Kidney (tissue), 14 donors: Measurements from ENCODE around the gene KCNMB3. TPM values are rescaled to one million over a fixed set of nuclear protein-coding genes. Genes with fewer than 3 reads are reported as not detected.

Source experiments
- DNase-seq, 5 donors: peaks; one replicate each; pipeline ENCODE4 v3.0.0-alpha.2; 2013 to 2020
- FAIRE-seq: peaks from 2 replicates; lab custom pipeline; 2012; peaks lifted over from hg19 to GRCh38; lab: Jason Lieb, UNC
- H3K27ac ChIP-seq, 2 donors: one replicate each; pipeline ENCODE4 v1.7.0; 2013; ENCODE audit warnings: low read depth in 2 of 2, low read length in 2 of 2, inconsistent platforms in 1 of 2
- H3K27me3 ChIP-seq: one replicate; pipeline ENCODE4 v1.7.1; 2013; ENCODE audit warnings: low read length, inconsistent platforms; ENCODE audit not compliant: control insufficient read depth, insufficient read depth
- H3K36me3 ChIP-seq, 3 donors: one replicate each; pipeline versions ENCODE4 v1.7.0 to v1.7.1; 2013; ENCODE audit warnings: low read length in 3 of 3, control low read depth in 1 of 3, inconsistent platforms in 1 of 3; ENCODE audit not compliant: insufficient read depth in 3 of 3, control insufficient read depth in 2 of 3
- H3K4me1 ChIP-seq, 3 donors: one replicate each; pipeline versions ENCODE4 v1.7.0 to v1.7.1; 2013; ENCODE audit warnings: low read length in 3 of 3, inconsistent platforms in 1 of 3, low read depth in 1 of 3; ENCODE audit not compliant: control insufficient read depth in 2 of 3, insufficient read depth in 2 of 3
- H3K4me3 ChIP-seq, 3 donors: one replicate each; pipeline versions ENCODE4 v1.7.0 to v1.8.1; 2013; ENCODE audit warnings: low read length in 3 of 3, control low read depth in 1 of 3, inconsistent platforms in 1 of 3
- H3K9ac ChIP-seq, 3 donors: one replicate each; pipeline versions ENCODE4 v1.7.0 to v1.7.1; 2013; ENCODE audit warnings: low read length in 3 of 3, control low read depth in 1 of 3, inconsistent platforms in 1 of 3
- H3K9me3 ChIP-seq, 3 donors: one replicate each; pipeline versions ENCODE4 v1.7.0 to v1.7.1; 2013; ENCODE audit warnings: low read length in 3 of 3, control low read depth in 1 of 3, inconsistent platforms in 1 of 3; ENCODE audit not compliant: control insufficient read depth in 2 of 3, insufficient read depth in 1 of 3
- intact Hi-C: fragments of 100-400 bp; cut with DNase I; formaldehyde crosslinking; loops from one replicate; pipeline ENCODE4 v1.11.1; 2022
- polyA plus RNA-seq: library from polyadenylated mRNA; stranded (reverse); fragments of 350-450 nt; fragmentation: Illumina TruSeq; extraction: RNeasy Lipid Tissue Mini Kit (QIAGEN cat#74804); gene quantifications from one replicate; pipeline ENCODE4 v1.2.3, GENCODE V29; 2014; ENCODE audit warnings: low read depth, low replicate concordance; ENCODE audit not compliant: insufficient read depth
- total RNA-seq: library from RNA; stranded (reverse); fragmentation: NEBNext Ultra II Directional; extraction: Animal tissue kit (Norgen Biotek cat#: 25700); gene quantifications from one replicate; pipeline ENCODE4 v1.2.1, GENCODE V29; 2021
- TF ChIP-seq, protein P1 (sequence below): IDR thresholded peaks from 3 replicates; pipeline ENCODE4 v1.5.1; 2012; ENCODE audit warnings: mild to moderate bottlenecking, moderate library complexity, borderline replicate concordance; ENCODE audit not compliant: insufficient read depth; ENCODE audit errors: extremely low read depth
- donor health status: control.
- donor health status: control.
- donor health status: control.
- donor health status: control.
- donor health status: control.
- donor health status: DM: yes; HTN: yes; CAD: no.
- donor health status: Normal renal cell carcinoma (clear cell type).

KCNMB3 gene
- total and polyA plus RNA-seq, 2 donors from 2014 or later, result 1.7 to 3.7 TPM

DNA sequence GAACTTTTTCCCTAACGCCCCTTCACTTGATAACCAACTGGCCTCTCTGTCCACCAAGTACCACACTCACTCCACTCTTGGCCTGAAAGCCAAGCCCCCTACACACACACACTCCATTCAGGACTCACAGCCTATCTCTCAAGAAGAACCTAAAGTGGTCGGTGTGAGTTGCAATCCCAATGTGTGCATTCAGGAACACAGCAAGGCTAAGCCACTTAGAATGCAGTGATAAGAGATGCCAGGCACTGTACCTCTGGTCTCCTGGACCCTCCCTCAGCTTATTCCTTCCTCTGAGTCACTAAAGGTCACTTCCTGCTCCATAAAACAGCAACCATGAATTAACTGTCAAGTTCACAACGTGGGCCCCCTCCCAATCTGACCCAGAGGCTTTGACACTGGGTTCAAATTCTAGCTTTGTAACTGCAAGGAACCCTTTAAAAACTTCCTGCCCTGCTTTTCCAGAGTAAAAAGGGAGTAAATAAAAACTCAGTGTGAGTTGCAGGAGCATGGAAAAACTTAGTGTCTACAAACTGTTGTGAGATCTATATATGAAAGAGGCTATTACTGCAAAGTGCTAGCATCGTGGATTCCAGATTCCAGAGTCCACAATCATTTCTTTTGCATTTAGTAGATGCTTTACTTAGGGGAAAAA is 17.6 kb upstream of the KCNMB3 start:
- intact Hi-C loops, result no loop called here
- FAIRE-seq, result no peak
- Histone ChIP-seq H3K9me3 (no peaks in the 10 kb centered on the region), H3K9ac (no peak overlapping the region), H3K4me3 (no peak overlapping the region), H3K27ac (no peak overlapping the region), H3K4me1 (no peaks in the 10 kb centered on the region), H3K36me3 (no peaks in the 10 kb centered on the region), H3K27me3 (no peaks in the 10 kb centered on the region)
- no peak for DNase-seq
- TF ChIP-seq, protein P1, sequence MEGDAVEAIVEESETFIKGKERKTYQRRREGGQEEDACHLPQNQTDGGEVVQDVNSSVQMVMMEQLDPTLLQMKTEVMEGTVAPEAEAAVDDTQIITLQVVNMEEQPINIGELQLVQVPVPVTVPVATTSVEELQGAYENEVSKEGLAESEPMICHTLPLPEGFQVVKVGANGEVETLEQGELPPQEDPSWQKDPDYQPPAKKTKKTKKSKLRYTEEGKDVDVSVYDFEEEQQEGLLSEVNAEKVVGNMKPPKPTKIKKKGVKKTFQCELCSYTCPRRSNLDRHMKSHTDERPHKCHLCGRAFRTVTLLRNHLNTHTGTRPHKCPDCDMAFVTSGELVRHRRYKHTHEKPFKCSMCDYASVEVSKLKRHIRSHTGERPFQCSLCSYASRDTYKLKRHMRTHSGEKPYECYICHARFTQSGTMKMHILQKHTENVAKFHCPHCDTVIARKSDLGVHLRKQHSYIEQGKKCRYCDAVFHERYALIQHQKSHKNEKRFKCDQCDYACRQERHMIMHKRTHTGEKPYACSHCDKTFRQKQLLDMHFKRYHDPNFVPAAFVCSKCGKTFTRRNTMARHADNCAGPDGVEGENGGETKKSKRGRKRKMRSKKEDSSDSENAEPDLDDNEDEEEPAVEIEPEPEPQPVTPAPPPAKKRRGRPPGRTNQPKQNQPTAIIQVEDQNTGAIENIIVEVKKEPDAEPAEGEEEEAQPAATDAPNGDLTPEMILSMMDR, result no peak

DNA sequence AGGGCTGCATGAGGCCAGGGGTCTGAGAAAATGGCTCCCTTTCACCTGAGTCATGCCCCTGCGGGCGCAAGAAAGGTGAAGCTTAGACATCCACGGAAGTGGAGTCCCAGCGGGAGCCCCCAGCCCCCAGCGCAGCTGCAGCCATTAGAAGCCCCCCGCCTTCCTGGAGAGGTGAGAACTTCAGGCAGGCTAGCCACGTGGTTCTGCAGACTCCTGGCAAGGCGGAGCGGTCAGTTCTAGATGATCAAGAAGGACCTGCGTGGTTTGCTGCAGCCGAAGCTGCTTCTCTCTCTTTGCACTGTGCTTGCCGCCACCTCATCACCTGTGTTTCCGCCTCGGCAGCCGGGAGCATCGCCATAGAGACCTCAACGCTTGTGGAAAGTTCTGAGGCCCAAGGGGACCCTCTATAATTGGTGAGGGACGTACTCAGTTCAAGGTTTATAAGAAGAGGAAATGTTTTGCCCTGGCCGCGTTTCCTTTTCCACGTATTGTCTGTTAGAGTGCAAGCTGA is 15.8 kb upstream of the KCNMB3 start:
- Histone ChIP-seq H3K27me3 (no peaks in the 10 kb centered on the region), H3K4me3 (no peak overlapping the region), H3K9ac (no peak overlapping the region), H3K4me1 (no peaks in the 10 kb centered on the region), H3K9me3 (no peaks in the 10 kb centered on the region), H3K36me3 (no peaks in the 10 kb centered on the region), H3K27ac (no peak overlapping the region)
- peak in 1 of 5 donors; percentile 66 for DNase-seq
- intact Hi-C loops, result no loop called here
- TF ChIP-seq, protein P1, result no peak
- no peak for FAIRE-seq

DNA sequence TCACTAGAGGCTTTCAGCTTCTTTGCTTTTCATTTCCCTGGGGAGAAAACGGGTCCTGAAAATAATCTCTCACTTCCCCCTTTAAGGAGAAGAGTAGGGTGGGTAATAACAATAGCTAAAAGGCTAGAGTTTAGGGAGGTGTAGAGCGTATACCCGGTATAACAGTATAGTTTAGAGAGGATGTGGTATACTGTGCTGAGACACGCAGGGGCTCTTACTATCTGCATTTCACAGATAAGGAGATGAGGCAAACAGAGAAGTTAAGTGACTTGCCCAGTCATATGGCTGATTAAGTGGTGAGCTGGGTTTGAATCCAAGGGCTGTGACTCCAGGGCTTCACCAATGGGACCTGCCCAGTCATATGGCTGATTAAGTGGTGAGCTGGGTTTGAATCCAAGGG is 15.0 kb upstream of the KCNMB3 start:
- intact Hi-C loops, result no loop called here
- no peak for FAIRE-seq
- no peaks in the 10 kb centered on the region for H3K9me3 ChIP-seq
- H3K4me3 ChIP-seq, result no peak overlapping the region
- H3K9ac ChIP-seq, result no peak overlapping the region
- no peaks in the 10 kb centered on the region for H3K4me1 ChIP-seq
- TF ChIP-seq, protein P1, result no peak
- no peaks in the 10 kb centered on the region for H3K27me3 ChIP-seq
- no peaks in the 10 kb centered on the region for H3K36me3 ChIP-seq
- no peak for DNase-seq
- no peak overlapping the region for H3K27ac ChIP-seq
